CD4-positive, alpha-beta T cell (primary cell): Measurements from ENCODE around the gene TAF1B. TPM values are rescaled to one million over a fixed set of nuclear protein-coding genes. Genes with fewer than 3 reads are reported as not detected.

Experiments
- ATAC-seq: fragments of 200-7000 bp; cut with Tn5 transposase; one replicate; pipeline ENCODE4 v1.10.0; 2022; ENCODE audit warnings: mild to moderate bottlenecking; ENCODE audit not compliant: poor library complexity
- CTCF ChIA-PET: fragments of 350-600 bp; sonication (Branson Sonifier 250); formaldehyde crosslinking; loops from one replicate; lab custom pipeline; 2021; ENCODE audit warnings: antibody characterized with exemption, inconsistent platforms; lab: Charles Lee
- POLR2A ChIA-PET: fragments of 350-600 bp; sonication (Branson Sonifier 250); formaldehyde crosslinking; loops from one replicate; lab custom pipeline; 2021; ENCODE audit warnings: antibody characterized with exemption, inconsistent platforms; lab: Charles Lee
- DNase-seq, 14 experiments: peaks; one replicate each; pipeline ENCODE4 v3.0.0-alpha.2; 2013 to 2020; ENCODE audit warnings: mixed read lengths in 2 of 14
- H3K27ac ChIP-seq, 2 donors: one replicate each; pipeline versions ENCODE4 v1.5.1 to v1.7.0; 2013; ENCODE audit warnings: low read length in 2 of 2, low read depth in 1 of 2, mild to moderate bottlenecking in 1 of 2
- H3K27me3 ChIP-seq, 2 experiments: 1 replicate in 1 of 2; 2 replicates in 1 of 2; pipeline versions ENCODE4 v1.6.1 to v1.7.0; 2013; ENCODE audit warnings: low read length in 2 of 2, control low read depth in 1 of 2, mild to moderate bottlenecking in 1 of 2, moderate library complexity in 1 of 2; ENCODE audit not compliant: insufficient read depth in 2 of 2, control insufficient read depth in 1 of 2
- H3K36me3 ChIP-seq: one replicate; pipeline ENCODE4 v1.6.1; 2013; ENCODE audit warnings: low read length, control low read depth; ENCODE audit not compliant: insufficient read depth
- H3K4me1 ChIP-seq: one replicate; pipeline ENCODE4 v1.6.1; 2013; ENCODE audit warnings: low read length, control low read depth; ENCODE audit not compliant: insufficient read depth
- H3K4me3 ChIP-seq: one replicate; pipeline ENCODE4 v1.5.1; 2013; ENCODE audit warnings: mild to moderate bottlenecking, low read length, moderate library complexity
- H3K9me3 ChIP-seq, 2 experiments: 1 replicate in 1 of 2; 2 replicates in 1 of 2; pipeline versions ENCODE4 v1.6.1 to v1.7.0; 2013; ENCODE audit warnings: low read length in 2 of 2, mild to moderate bottlenecking in 2 of 2, control low read depth in 1 of 2, moderate library complexity in 1 of 2; ENCODE audit not compliant: control insufficient read depth in 1 of 2, insufficient read depth in 1 of 2
- H3K27ac Mint-ChIP-seq: one replicate; pipeline ENCODE4 v1.8.0; 2020; ENCODE audit warnings: mixed read lengths
- H3K27me3 Mint-ChIP-seq: one replicate; pipeline ENCODE4 v1.8.0; 2021; ENCODE audit warnings: mixed read lengths
- H3K36me3 Mint-ChIP-seq: one replicate; pipeline ENCODE4 v1.8.0; 2021; ENCODE audit warnings: low read depth, mixed read lengths
- H3K4me1 Mint-ChIP-seq: one replicate; pipeline ENCODE4 v1.8.0; 2021; ENCODE audit warnings: low read depth, mixed read lengths
- H3K4me3 Mint-ChIP-seq: one replicate; pipeline ENCODE4 v1.8.0; 2020; ENCODE audit warnings: mild to moderate bottlenecking, mixed read lengths
- H3K9me3 Mint-ChIP-seq: one replicate; pipeline ENCODE4 v1.8.0; 2020; ENCODE audit warnings: mixed read lengths
- CTCF ChIP-seq: fragments of 200-600 bp; IDR thresholded peaks from one replicate; pipeline ENCODE4 v1.8.0; 2022; ENCODE audit warnings: antibody characterized with exemption, mild to moderate bottlenecking
- intact Hi-C, 2 experiments: fragments of 100-400 bp; cut with DNase I in 1 of 2; cut with micrococcal nuclease in 1 of 2; formaldehyde crosslinking; loops; one replicate each; pipeline versions ENCODE4 v1.15.1 to v1.9.0; 2023 to 2025; cut with DNase I, micrococcal nuclease
- total RNA-seq, 174 experiments: library from RNA in 2 of 174; stranded (reverse) in 2 of 174; gene quantifications; one replicate each; pipeline ENCODE4 v1.2.3 and lab custom pipeline; 2021 to 2026

The TAF1B gene
- total RNA-seq, 2 experiments from 2014 or later: 9.9 to 10.8 TPM

GRCh38 chr2:9964334-9964980, 121.2 kb downstream of the TAF1B start:
- H3K27me3 ChIP-seq: no peaks in the 10 kb centered on the region
- H3K4me1 ChIP-seq: peaks cover 3% of the 10 kb centered on the region
- TF ChIP-seq CTCF: no peak
- CTCF ChIA-PET: interaction anchor here (0.9 to 1.4 kb wide), 2 partner anchors 20 to 165 kb away, joined by 3 to 4 read pairs; no protein-coding TSS in a partner anchor
- no peaks in the 10 kb centered on the region for H3K9me3 Mint-ChIP-seq
- POLR2A ChIA-PET: no interaction called here
- H3K4me3 Mint-ChIP-seq: no peak overlapping the region
- H3K9me3 ChIP-seq: no peaks in the 10 kb centered on the region
- no peak overlapping the region for H3K4me3 ChIP-seq
- H3K36me3 Mint-ChIP-seq: no peaks in the 10 kb centered on the region
- no peak overlapping the region for H3K27ac Mint-ChIP-seq
- H3K27ac ChIP-seq: no peak overlapping the region
- intact Hi-C loops: no loop called here
- ATAC-seq: no peak
- no peaks in the 10 kb centered on the region for H3K27me3 Mint-ChIP-seq
- H3K36me3 ChIP-seq: no peaks in the 10 kb centered on the region
- peaks cover 11% of the 10 kb centered on the region for H3K4me1 Mint-ChIP-seq
- DNase-seq: no peak

- Histone ChIP-seq H3K4me1 (peaks cover 3% of the 10 kb centered on the region), H3K9me3 (no peaks in the 10 kb centered on the region), H3K27ac (no peak overlapping the region), H3K4me3 (no peak overlapping the region), H3K27me3 (no peaks in the 10 kb centered on the region), H3K36me3 (no peaks in the 10 kb centered on the region)
- DNase-seq: peak in 4 of 14 experiments; percentile 8 to 61 (median 28)
- no peak for TF ChIP-seq CTCF
- Mint-ChIP-seq H3K27me3 (no peaks in the 10 kb centered on the region), H3K9me3 (no peaks in the 10 kb centered on the region), H3K36me3 (no peaks in the 10 kb centered on the region), H3K4me1 (peaks cover 11% of the 10 kb centered on the region), H3K27ac (no peak overlapping the region), H3K4me3 (peak overlapping the region; percentile 55)
- POLR2A ChIA-PET: no interaction called here
- ATAC-seq: peak; percentile 58
- CTCF ChIA-PET: interaction anchor here (1.4 kb wide), 1 partner anchor 19 kb away, joined by 4 read pairs; no protein-coding TSS in a partner anchor
- intact Hi-C loops: no loop called here
These were observed 122.0 kb downstream of the TAF1B start for GRCh38 chr2:9965119-9965822.

- intact Hi-C loops: no loop called here
- Histone ChIP-seq H3K9me3 (no peaks in the 10 kb centered on the region), H3K27me3 (no peaks in the 10 kb centered on the region), H3K27ac (no peak overlapping the region), H3K4me3 (no peak overlapping the region), H3K4me1 (peaks cover 3% of the 10 kb centered on the region), H3K36me3 (no peaks in the 10 kb centered on the region)
- POLR2A ChIA-PET: no interaction called here
- no peak for TF ChIP-seq CTCF
- H3K36me3 Mint-ChIP-seq: no peaks in the 10 kb centered on the region
- no peak for ATAC-seq
- H3K4me1 Mint-ChIP-seq: peaks cover 11% of the 10 kb centered on the region
- no peak overlapping the region for H3K27ac Mint-ChIP-seq
- H3K9me3 Mint-ChIP-seq: no peaks in the 10 kb centered on the region
- no peak for DNase-seq
- H3K27me3 Mint-ChIP-seq: no peaks in the 10 kb centered on the region
- H3K4me3 Mint-ChIP-seq: no peak overlapping the region
- CTCF ChIA-PET: no interaction called here
These were observed 123.3 kb downstream of the TAF1B start for GRCh38 chr2:9966491-9967022.
